SK-MEL-5 (cell line): ENCODE data around the gene MPRIP. TPM values are rescaled to one million over a fixed set of nuclear protein-coding genes. Genes with fewer than 3 reads are reported as not detected.

Experiments used
- DNase-seq: peaks from one replicate; pipeline ENCODE4 v3.0.0-alpha.2; 2016; ENCODE audit warnings: low read depth, low spot score
- in situ Hi-C: cut with HindIII; loops from 2 replicates; pipeline ENCODE4 v1.10.0; 2016; ENCODE audit warnings: low sequenced_read_pairs, high pct_unique_total_duplicates, low pct_unique_long_range_greater_than_20kb
- total RNA-seq: library from RNA; depleted of rRNA; stranded (reverse); fragments of >200 nt; shearing (Covaris generic); gene quantifications from 2 replicates; pipeline ENCODE4 v1.2.3, GENCODE V29; 2014

MPRIP gene
- total RNA-seq, 1 experiment from 2014 or later = 85.5 TPM

DNA sequence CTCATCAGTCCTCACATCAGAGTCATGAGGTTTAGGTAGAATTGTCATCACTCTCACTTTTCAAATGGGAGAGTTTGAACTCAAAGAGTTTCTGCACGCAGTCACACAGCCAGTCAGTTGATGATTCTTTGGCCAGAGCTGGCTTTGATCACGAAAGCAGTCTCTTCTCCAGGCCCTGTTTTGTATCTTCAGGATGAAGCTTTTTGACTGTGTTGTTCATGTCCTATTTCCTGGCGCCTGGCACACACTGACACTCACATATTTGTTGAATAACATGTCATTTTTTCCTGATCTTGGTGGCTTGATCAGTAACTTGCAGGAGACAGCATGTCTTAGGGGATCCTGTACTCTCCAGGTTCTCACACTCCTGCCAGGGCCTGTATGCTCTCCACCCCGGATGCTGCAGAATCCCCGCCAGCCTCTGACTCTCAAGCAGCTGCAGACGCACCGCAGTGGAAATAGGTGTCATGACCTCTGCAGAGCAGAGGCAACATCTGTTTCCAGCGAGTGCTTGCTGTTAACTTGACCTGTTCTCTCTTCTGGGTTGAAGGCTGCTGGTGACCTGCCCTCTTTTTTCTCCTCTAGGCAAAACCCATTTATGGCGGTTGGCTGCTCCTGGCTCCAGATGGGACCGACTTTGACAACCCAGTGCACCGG lies 33.0 kb downstream of the MPRIP start:
- in situ Hi-C loops = no loop called here

DNA sequence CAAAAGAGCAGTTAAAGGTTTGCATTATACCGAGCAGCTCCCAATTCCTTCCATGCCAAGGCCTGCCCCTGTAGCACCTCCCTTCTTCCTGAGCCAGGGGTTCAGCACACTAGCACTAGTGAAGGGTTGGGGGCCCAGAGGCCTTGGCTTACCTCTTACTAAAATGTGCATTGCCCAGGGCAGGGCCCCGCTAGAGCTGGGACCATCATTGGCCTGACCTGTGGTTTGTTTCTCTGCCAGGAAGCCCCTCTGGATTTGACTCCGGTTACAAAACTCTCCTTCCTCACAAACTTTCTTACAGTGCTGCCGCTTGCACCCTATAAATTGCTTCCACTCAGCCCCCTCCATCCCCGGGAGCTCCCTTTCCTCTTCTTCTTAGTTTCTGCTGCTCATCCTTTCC lies 33.8 kb downstream of the MPRIP start:
- in situ Hi-C loops = no loop called here
- DNase-seq = no peak

More for the DNA sequence above, 33.0 kb downstream of the MPRIP start:
- no peak for DNase-seq

DNA sequence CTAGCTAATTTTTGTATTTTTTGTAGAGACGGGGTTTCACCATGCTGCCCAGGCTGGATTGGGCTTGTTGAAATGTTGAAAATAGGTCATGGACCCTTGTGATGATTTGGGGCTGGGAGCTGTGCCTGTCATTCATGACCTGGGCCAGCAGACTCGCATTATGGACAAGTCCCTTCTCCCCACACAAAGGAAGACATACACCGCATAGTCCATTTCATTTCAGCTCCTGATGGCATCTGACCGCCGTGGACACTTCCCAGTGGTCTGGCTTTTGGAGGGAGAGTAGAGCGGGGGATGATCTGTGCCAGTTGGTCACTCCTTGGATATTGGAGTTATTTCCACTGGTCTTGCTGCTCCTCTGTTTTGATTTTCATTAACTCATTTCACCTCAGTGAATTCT lies 34.8 kb downstream of the MPRIP start:
- no peak for DNase-seq
- in situ Hi-C loops = no loop called here

DNA sequence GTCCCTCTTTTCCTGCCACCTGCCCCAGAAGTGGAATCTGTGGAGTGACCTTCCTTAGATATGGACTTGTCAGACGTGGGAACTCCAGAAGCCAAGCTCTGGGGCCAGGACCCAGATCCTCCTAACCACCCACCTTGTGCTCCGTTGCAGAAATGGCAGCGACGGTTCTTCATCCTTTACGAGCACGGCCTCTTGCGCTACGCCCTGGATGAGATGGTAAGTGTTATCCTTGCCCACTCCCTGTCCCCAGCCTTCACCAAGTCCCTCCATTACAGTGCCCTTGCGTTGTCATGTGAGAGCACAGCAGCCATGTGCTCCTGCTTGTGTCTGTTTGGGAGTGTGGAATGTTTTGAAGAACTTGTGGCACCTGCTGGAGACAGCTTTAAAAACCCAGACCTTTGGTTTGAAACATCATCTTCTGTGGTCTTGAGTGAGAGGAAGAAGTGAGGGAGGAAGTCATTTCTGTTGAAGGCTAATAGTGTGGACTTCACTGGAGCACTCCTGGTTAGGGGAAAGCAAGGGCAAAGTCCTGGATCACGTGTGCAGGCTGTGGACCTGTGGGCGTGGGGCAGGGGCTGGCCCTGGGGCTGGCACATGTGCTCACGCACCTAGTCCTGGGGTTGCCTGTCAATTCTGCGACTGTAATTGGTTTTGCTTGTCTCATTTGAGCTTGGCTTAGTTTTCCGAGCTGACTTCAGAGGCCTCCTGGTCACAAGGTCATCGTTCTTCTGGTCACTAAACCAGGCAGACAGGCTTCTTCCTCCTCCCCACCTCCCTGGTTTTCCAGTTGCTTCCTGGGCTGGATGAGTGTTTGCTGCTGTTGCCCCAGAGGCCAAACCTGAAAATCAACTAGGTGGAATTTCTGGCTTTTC lies 35.8 kb downstream of the MPRIP start:
- no peak for DNase-seq
- in situ Hi-C loops = no loop called here

DNA sequence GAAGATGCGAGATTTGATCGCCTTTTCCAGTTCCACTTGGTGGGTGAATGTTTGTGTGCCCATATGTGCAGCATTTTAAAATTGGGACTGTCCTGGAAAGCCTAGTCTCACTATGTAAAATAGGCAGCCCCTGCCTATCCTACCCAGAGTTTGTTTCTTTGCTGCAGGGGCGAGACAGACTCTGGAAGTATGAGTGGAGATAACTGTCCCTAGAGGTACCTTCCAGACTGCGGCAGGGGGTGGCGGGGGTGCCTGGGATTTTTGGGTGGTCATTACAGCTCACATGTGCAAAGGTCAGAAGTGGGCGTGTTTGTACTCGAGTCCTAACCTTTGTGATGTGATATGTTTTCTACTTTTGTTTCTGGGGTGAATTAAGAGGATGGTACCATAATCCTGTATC lies 36.6 kb downstream of the MPRIP start:
- DNase-seq = no peak
- in situ Hi-C loops = no loop called here

DNA sequence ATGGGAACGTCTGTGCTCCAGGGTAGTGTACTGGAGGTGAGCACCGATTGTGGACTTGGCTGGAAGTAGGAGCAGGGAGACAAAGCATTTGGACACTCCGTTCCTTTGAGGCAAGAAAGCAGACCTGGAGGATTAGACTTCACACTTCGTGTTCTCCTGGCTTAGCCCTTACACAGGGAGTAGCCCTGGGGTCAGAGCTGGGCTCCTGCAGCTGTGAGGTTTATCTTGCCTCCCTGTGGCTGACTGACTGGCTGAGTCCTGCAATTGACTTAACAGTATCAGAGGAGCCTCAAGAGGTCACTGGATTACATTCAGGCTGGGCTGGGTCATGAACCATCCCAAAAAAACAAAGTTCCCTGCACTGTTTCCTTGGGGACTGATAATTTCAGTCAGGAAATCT lies 37.1 kb downstream of the MPRIP start:
- no peak for DNase-seq
- in situ Hi-C loops = no loop called here

DNA sequence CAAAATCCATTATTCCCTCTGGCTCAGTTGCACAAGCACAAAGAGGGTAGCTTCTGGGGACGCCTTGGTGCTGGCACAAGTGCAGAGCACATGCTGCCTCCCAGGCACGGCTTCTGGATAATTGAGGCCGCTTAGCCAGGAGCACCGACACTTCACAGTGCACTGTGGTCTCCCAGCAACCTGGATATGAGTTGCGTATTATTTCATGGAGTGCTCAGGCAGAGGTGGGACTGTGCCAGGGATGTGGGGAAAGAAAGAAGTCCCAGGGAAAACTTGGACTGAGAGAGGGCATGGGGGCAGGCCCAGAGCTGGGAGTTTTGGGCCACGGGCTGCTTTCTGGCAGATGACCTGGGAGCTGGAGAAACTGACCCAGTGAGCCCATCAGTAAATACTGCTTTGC lies 37.5 kb downstream of the MPRIP start:
- in situ Hi-C loops = no loop called here
- DNase-seq = no peak

DNA sequence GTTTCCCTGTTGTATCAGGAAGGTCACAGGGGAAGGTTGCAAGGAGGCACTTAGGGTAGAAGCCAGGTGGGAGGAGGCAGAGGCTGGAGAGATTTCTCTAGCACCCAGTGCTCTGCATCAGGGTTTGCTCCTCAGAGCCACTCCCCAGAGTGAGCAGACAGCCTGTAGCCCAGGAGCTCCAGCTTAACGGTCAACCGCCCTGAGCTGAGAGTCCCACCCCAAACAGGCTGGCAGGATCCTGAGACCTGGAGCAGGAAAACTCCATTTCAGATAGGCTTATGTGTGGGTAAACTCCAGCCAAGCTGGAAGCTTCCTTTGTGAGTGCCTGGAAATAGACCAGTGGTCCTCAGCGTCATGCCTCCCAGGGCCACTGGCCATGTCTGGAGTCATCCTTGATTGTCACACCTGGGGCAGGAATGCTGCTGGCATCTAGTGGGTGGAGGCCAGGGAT lies 37.9 kb downstream of the MPRIP start:
- in situ Hi-C loops = no loop called here
- no peak for DNase-seq

DNA sequence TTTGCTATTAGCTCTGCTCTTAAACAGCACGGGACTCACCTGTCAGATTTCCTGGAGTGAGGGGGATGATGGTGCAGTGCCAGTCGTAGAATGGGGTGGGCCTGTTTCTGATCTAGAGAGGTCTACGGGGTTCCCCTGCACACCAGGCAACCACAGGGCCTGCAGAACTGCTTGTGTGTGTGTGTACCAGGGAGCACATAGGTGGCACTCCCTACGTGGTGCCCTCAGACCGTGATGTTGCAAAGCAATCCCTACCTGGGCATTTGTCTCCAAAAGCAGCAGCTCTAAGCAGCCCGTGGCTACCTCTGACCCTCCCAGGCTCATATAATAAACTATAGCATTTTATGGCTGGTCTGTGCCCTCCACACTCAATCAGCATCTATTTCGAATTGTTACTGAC lies 38.5 kb downstream of the MPRIP start:
- no peak for DNase-seq
- in situ Hi-C loops = no loop called here

DNA sequence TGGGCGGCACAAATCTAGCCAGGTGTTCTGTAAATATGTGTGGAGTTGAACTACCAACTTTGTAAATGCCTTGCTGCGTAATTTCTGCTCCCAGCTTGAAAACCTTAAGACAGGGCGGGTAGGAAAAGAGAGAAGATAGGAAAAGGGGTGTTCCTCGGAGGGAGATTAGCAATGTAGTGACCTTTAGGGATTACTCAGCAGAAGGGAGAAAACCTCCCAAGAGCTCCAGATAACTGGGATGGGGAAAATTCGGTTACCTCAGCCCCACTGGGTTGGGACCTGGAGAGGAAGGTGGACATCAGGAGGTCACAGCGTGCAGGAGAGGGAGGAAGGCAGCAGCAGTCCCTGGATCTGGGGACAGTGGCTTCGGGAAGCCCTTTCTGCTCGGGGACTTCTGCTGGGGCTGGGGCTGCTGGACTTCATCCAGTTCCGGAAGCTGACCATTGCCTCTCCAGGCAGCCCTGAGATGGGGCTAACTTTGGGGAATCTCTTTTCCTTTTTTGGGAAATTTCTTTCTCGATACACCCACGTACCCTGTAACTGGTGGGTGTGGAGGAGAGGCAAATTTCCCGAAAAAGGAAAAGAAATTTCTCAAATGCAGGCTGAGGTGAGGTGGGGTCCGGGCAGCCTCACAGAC lies 39.2 kb downstream of the MPRIP start:
- DNase-seq = no peak
- in situ Hi-C loops = no loop called here

DNA sequence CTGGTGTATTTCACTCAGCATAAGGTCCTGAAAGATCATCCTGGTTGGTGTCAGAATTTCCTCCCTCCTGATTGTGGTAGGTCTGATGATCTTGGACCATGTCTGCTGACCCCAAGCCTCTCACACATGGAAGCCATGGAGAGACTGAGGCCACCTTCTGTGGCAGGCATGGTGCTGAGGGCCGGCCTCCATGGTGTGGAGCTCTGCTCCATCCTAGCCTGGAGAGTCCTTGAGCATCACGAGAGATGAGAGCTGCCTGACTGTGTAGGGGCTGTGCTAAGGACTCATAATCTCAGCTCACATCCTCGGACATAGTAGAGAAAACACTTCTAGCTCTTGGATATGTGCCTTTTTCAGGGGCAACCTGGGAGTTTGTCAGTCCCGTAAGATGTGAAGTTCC lies 40.6 kb downstream of the MPRIP start:
- DNase-seq = no peak
- in situ Hi-C loops = no loop called here

DNA sequence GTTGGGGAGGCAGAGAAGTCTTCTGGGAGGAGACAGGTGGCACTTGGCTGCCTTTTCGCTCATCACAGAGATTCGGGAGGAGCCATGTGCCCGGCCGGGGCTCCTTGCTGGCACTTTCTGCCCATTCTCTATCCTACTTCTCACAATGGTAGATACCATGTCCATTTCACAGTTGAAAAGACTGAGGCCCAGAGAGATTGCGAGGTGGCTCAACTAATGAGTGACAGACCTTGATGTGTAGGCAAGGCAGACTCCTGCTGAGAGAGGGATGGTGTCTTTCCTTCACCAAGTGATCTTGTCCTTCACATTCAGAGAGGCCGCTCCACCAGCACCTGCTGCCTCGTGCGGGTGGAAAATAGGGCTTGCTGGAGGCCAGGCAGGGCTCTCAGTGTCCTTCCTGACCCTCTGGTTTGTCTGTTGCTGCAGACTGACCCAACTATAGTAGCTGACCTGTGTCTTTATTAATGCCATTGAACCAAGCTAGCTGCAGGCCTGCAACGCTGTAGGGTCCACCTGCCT lies 42.1 kb downstream of the MPRIP start:
- in situ Hi-C loops = no loop called here
- DNase-seq = no peak

DNA sequence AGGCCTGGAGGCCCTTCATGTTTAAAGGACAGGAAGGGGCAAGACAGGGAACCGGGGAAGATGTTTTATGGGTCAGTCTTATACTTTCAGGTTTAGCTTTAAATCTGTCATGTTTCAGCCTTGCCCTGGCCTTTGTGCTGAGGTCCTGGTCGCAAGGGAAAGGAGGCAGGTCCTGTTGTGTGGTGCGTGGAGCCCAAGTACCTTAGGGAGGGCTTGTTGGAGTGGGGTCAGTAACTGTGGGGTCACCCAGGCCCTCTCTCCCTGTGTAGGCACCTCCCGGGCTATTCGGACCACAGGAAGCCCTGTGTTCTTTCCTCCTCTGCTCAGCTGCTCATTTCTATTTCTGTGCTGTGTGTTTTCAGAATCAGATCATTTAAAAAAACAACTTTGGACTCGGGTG lies 42.7 kb downstream of the MPRIP start:
- in situ Hi-C loops = no loop called here
- DNase-seq = no peak

DNA sequence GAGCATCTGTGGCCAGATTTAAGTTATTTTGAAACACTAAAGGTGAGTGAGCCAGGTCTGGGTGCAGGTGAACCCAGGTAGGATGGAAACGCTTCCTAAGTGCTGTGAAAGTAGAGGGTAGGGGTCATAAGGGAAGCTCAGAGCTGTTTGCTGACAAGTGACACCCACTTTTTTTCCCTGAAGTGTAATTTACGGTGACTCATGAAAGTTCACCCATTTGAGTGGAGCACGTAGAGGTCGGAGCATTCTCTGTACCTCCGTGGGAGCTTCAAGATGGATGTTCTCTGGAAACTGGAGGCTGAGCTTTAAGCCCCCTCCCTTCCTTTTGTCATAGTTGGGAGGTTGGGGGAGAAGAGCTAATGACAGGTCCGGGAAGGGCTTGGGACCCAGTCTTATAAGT lies 44.3 kb downstream of the MPRIP start:
- no peak for DNase-seq
- in situ Hi-C loops = no loop called here

DNA sequence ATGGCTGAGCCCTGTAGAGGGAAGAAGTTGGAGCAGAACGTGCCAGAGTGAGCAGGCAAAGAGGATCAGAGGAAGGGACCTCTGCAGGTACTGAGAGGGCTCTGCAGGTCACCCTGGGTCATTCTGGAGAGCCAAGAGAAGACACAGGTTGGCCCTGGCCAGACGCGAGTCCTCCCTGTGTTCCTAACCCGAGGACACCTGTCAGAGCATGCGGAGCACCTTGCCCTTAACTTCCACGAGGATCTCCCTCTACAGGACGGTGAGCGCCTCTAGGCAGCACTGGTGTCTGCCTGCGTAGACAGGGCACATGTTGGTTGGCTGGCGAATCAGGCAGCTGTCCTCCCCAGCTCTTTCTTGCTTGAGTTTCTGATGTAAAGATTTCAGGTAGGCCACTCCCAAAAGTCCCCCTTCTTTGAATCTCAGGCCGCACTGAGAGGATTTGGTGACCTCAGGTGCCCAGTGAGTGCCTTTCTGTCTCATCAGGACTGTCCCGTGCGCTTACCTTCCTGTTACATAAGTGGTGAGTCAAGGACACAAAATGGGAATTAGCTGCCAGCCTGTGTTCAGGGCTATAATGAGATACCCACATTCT lies 45.3 kb downstream of the MPRIP start:
- in situ Hi-C loops = no loop called here
- DNase-seq = no peak

DNA sequence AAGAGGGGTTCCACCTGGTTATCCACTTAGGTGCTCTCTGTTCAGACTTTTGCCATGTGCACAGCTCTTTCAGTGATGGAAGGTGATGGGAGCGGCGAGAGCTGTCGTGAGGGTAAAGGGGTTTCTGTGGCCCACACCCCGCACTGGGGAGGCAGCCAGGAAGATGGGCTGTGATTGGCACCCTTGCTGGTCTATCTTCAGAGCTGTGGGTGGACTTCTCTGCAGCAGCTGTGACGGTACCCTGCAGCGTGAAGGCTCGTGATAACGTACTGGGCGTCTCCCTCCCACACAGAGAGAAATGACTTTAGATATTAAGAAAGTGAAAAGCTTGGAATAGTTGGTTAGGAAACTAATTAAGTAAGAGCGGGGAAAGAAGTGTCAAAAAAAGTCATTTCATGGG lies 45.8 kb downstream of the MPRIP start:
- no peak for DNase-seq
- in situ Hi-C loops = no loop called here

DNA sequence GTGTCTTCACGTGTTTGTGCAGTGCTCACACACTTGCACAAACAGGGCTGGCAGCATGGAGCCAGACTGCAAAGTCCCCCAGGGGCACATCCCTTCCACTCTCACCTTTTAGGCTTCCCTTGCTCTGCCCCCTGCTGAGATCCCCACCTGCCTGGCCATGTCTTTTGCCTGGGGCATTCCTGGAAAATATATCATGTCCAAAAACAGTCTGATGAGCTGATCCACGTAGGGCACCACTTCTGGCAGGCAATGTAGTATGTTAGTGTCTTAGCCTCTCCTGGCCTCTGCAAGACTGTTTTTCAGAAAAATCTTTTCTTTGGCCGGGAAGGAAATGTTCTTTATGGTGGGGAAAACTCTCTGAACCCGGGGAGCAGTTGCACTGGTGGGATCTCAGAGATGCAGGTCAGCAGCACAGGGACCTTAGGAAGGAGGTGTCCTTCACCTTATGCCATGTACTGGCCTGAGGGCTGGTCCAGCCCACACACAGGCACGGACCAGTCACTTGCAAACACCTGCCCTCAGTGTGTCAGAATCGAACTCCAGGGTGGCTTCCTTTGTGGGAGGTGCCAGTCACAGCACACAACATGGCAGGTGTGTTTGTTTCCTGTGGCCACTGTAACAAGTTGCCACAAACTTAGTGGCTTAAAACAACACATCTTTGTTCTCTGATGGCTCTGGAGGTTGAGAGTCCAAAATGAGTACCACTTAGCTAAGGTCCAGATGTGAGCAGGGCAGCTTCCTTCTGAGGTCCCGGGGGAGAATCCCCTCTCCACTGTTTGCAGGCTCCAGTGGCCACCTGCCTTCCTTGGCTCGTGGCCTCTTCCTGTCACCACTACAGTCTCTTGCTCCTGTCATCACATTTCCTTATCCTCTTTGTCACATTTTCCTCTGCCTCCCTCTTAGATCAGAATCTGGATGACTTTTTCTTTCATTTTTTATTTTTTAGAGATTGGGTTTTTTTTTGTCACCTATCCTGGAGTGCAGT lies 46.6 kb downstream of the MPRIP start:
- in situ Hi-C loops = no loop called here
- no peak for DNase-seq
